K562 (cell line): Measurements from ENCODE around the gene PRAMEF33. TPM values are rescaled to one million over a fixed set of nuclear protein-coding genes. Genes with fewer than 3 reads are reported as not detected.
A peak's percentile ranks its signal among the peaks of the same experiment; 100 is the strongest.
"Not testable (repeated sequence)": the region's sequence is repeated elsewhere in the genome, so short reads cannot be mapped to it uniquely, and the experiment has no call there.

ENCODE experiments used
- ATAC-seq: fragments of 200-7000 bp; cut with Tn5 transposase; 3 replicates; pipeline ENCODE4 v1.9.1; 2020; ENCODE audit warnings: moderate library complexity
- Bru-seq: library from RNA; stranded (reverse); fragments of 400-500 nt; gene quantifications from one replicate; lab custom pipeline; 2021; lab: Mats Ljungman, UMichigan
- BruChase-seq, 2 experiments: library from RNA; stranded (reverse); fragments of 400-500 nt; gene quantifications; one replicate each; lab custom pipeline; 2021; lab: Mats Ljungman, UMichigan
- BruUV-seq: library from RNA; stranded (reverse); fragments of 400-500 nt; replicated peaks from 2 replicates; lab custom pipeline; 2021; lab: Mats Ljungman, UMichigan
- CTCF ChIA-PET: fragments of 300-600 bp; formaldehyde crosslinking; extraction: SDS; loops from one replicate; lab custom pipeline; 2021; ENCODE audit warnings: low intra/inter-chr PET ratio; lab: Yijun Ruan, JAX
- POLR2A ChIA-PET: fragments of 300-600, 350-650 bp; sonication (Branson Sonifier 250); formaldehyde crosslinking; extraction: SDS; loops from one replicate; lab custom pipeline; 2021; ENCODE audit warnings: antibody characterized with exemption, inconsistent platforms; lab: Yijun Ruan, JAX
- DNase-seq, 4 experiments: peaks; one replicate each; pipeline versions ENCODE4 v3.0.0 to v3.0.0-alpha.2; 2011 to 2018; ENCODE audit warnings: low spot score in 3 of 4, mixed read lengths in 3 of 4; ENCODE audit errors: extremely low read depth in 1 of 4
- FAIRE-seq: peaks from 2 replicates; lab custom pipeline; 2011; peaks lifted over from hg19 to GRCh38; lab: Jason Lieb, UNC
- H2AFZ ChIP-seq: 2 replicates; pipeline ENCODE4 v1.6.0; 2011; ENCODE audit warnings: low read depth, low read length, control low read depth, inconsistent platforms
- H3K27ac ChIP-seq: fragments of 200-600 bp; 3 replicates; pipeline ENCODE4 v1.8.0; 2011; ENCODE audit warnings: low read depth, mild to moderate bottlenecking, control low read depth, inconsistent platforms, low read length, moderate library complexity, mixed read lengths; ENCODE audit errors: extremely low read depth
- H3K27me3 ChIP-seq, 2 experiments: fragments of 300-600 bp in 1 of 2; 2 replicates in 1 of 2; 3 replicates in 1 of 2; pipeline versions ENCODE4 v1.6.0 to v1.8.0; 2011; ENCODE audit warnings: inconsistent platforms in 2 of 2, low read length in 2 of 2, mild to moderate bottlenecking in 1 of 2, mixed read lengths in 1 of 2, moderate library complexity in 1 of 2; ENCODE audit not compliant: control insufficient read depth in 2 of 2, insufficient read depth in 2 of 2
- H3K36me3 ChIP-seq: fragments of 300-600 bp; 3 replicates; pipeline ENCODE4 v1.8.0; 2011; ENCODE audit warnings: mild to moderate bottlenecking, low read length, inconsistent platforms; ENCODE audit not compliant: control insufficient read depth, insufficient read depth
- H3K4me1 ChIP-seq, 2 experiments: fragments of 200-600 bp in 1 of 2; replicated peaks in 1 of 2; 2 replicates in 1 of 2; 3 replicates in 1 of 2; pipeline versions ENCODE4 v1.5.1 to v1.8.0; 2011; ENCODE audit warnings: inconsistent platforms in 2 of 2, low read length in 2 of 2, mild to moderate bottlenecking in 1 of 2, mixed read lengths in 1 of 2, moderate library complexity in 1 of 2; ENCODE audit not compliant: control insufficient read depth in 2 of 2, insufficient read depth in 2 of 2
- H3K4me2 ChIP-seq: 2 replicates; pipeline ENCODE4 v1.6.1; 2011; ENCODE audit warnings: low read length, control low read depth, inconsistent platforms, mixed read lengths; ENCODE audit not compliant: insufficient read depth
- H3K4me3 ChIP-seq: fragments of 200-600 bp; sonication (generic), shearing (Covaris generic); 2 replicates; pipeline ENCODE4 v1.5.1; 2016; ENCODE audit warnings: control low read depth, inconsistent platforms
- H3K79me2 ChIP-seq: fragments of 200-600 bp; 3 replicates; pipeline ENCODE4 v1.8.0; 2011; ENCODE audit warnings: low read length, inconsistent platforms; ENCODE audit not compliant: control insufficient read depth, insufficient read depth
- H3K9ac ChIP-seq, 2 experiments: 2 replicates each; pipeline versions ENCODE4 v1.6.0 to v1.6.1; 2011; ENCODE audit warnings: low read depth in 2 of 2, low read length in 2 of 2, control low read depth in 1 of 2, inconsistent platforms in 1 of 2, mild to moderate bottlenecking in 1 of 2, mixed read lengths in 1 of 2; ENCODE audit not compliant: insufficient read depth in 1 of 2
- H3K9me1 ChIP-seq: one replicate; pipeline ENCODE4 v1.6.0; 2011; ENCODE audit warnings: inconsistent platforms, mild to moderate bottlenecking, low read length, moderate library complexity; ENCODE audit not compliant: control insufficient read depth, insufficient read depth
- H3K9me3 ChIP-seq: replicated peaks from 2 replicates; pipeline ENCODE4 v1.5.1; 2011; ENCODE audit warnings: low read depth, low read length, inconsistent platforms; ENCODE audit not compliant: control insufficient read depth, insufficient read depth
- H4K20me1 ChIP-seq: replicated peaks from 2 replicates; pipeline ENCODE4 v1.6.1; 2011; ENCODE audit warnings: low read length, inconsistent platforms, mixed read lengths; ENCODE audit not compliant: control insufficient read depth, insufficient read depth
- WGBS: fragments of 100-300 bp; shearing (Covaris generic); methylation state at CpG from one replicate; pipeline ENCODE4 v1.1.6; 2016; ENCODE audit warnings: low coverage, mixed read lengths; ENCODE audit not compliant: insufficient coverage; ENCODE audit errors: missing lambda C conversion rate; 5-methylcytosine and 5-hydroxymethylcytosine counted together
- in situ Hi-C: fragments of 300-500 bp; cut with MboI; formaldehyde crosslinking; loops from 4 replicates; pipeline ENCODE4 v1.15.0; 2018; ENCODE audit warnings: inconsistent platforms, mixed read lengths
- intact Hi-C: fragments of 100-400 bp; cut with micrococcal nuclease; formaldehyde crosslinking; loops from 2 replicates; pipeline ENCODE4 v1.14.2; 2022
- long read RNA-seq, 3 experiments: library from polyadenylated mRNA in 2 of 3; library from RNA in 1 of 3; unstranded in 2 of 3; stranded (forward) in 1 of 3; transcript quantifications; one replicate each; pipeline ENCODE4 v2.0.0, GENCODE V29; 2019 to 2022
- polyA minus RNA-seq, 3 experiments: library from RNA; depleted of rRNA, polyadenylated mRNA; stranded (reverse); fragments of >200 nt; gene quantifications; 2 replicates each; pipeline ENCODE4 v1.2.3, GENCODE V29; 2011
- polyA plus RNA-seq, 8 experiments: library from polyadenylated mRNA; depleted of rRNA in 4 of 8; stranded (reverse) in 5 of 8; unstranded in 3 of 8; fragments of >200 nt; fragmentation: Nextera tagmentation in 2 of 8; fragmentation: Illumina TruSeq in 1 of 8; extraction: Ambion mirVana in 2 of 8; extraction: Trizol in 1 of 8; gene quantifications; 2 replicates each; pipeline versions ENCODE4 v1.2.1 to v1.2.3, GENCODE V29; 2011 to 2014; ENCODE audit warnings: inconsistent platforms in 1 of 8, missing spikeins in 1 of 8
- total RNA-seq, 7 experiments: library from RNA; depleted of rRNA in 6 of 7; stranded (reverse); fragments of >200 nt in 6 of 7; fragmentation: Illumina TruSeq in 2 of 7; extraction: Trizol in 2 of 7; gene quantifications; 2 replicates each; pipeline versions ENCODE4 v1.2.1 to v1.2.3, GENCODE V29; 2011 to 2021; ENCODE audit warnings: low replicate concordance in 1 of 7

The PRAMEF33 gene, protein sequence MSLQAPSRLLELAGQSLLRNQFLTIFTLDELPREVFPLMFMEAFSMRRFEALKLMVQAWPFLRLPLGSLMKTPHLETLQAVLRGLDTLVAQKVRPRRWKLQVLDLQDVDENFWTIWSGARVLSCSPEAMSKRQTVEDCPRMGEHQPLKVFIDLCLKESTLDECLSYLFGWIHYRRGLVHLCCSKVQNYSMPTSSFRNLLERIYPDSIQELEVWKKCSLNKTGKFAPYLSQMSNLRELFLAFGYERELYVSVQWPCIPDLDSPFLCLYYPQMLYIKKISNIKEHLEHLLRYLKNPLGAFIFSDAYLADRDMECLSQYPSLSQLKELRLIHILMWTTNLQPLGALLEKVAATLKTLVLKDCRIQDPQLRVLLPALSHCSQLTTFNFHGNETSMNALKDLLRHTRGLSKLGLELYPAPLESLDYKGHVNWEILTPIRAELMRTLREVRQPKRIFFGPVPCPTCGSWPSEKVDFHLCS
- total RNA-seq (2011; cell fraction: chromatin; rRNA removed; ENCODE audit: low replicate concordance), result not detected in 2 replicates
- total RNA-seq (2011; cell fraction: nucleolus; rRNA removed), result not detected in 2 replicates
- not detected in 2 replicates for total RNA-seq (2011; cell fraction: nucleoplasm; rRNA removed)
- total RNA-seq (2014; rRNA removed) (not detected in 2 replicates), total RNA-seq (2014; rRNA removed; fragmentation: Illumina TruSeq; extraction: Trizol) (not detected in 2 replicates), total RNA-seq (2015; rRNA removed; fragmentation: Illumina TruSeq; extraction: Trizol) (not detected in 2 replicates), total RNA-seq (2021) (not detected in 2 replicates), polyA plus RNA-seq (2011; rRNA removed) (not detected in 2 replicates), polyA plus RNA-seq (2014; fragmentation: Illumina TruSeq; extraction: Trizol) (not detected in 2 replicates), polyA plus RNA-seq (2014; fragmentation: Nextera tagmentation; extraction: Ambion mirVana) (not detected), polyA plus RNA-seq (2014; rRNA removed) (not detected in 2 replicates), polyA minus RNA-seq (2011; rRNA and poly(A)+ RNA removed) (not detected in 2 replicates), Bru-seq, nascent RNA (not detected), BruChase-seq, experiment 1, labeled RNA remaining after a 2-hour chase (not detected), BruChase-seq, experiment 2, labeled RNA remaining after a 6-hour chase (not detected)
- polyA plus RNA-seq (2011; cell fraction: cytosol; rRNA removed), result not detected in 2 replicates
- polyA plus RNA-seq (2011; cell fraction: nucleus; rRNA removed), result not detected in 2 replicates
- polyA plus RNA-seq (2012), result not detected in 2 replicates
- polyA minus RNA-seq (2011; cell fraction: cytosol; rRNA and poly(A)+ RNA removed), result not detected in 2 replicates
- polyA minus RNA-seq (2011; cell fraction: nucleus; rRNA and poly(A)+ RNA removed), result not detected in 2 replicates
- long read RNA-seq, experiment 1, result 0 reads
- long read RNA-seq, experiment 2, result 0 reads
- long read RNA-seq, experiment 3, result 0 reads

DNA sequence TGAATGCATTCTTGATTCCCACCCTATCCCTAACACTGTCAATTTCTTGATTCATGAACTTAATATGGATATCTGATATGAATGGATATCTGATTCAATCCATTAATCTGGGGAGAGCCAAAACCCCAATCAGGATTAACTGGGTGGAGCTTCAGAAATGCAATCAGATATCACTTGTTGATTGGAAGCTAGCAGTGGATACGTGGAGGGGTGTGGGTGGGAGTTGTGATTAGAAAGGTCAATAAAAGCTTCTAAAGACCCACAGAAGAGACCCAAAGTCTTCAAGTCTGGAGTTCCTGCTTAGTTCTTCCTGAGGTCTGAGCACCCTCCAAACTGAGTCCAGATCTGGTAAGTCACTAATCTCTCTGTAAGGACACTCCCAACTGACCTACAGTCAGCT lies at the start of gene PRAMEF33:
Gene PRAMEF33 (plus strand): TSS at position 301 of the 400 bp plus-strand sequence. CDS start 2,416 bp downstream, outside the sequence.
- intact Hi-C loops, FAIRE-seq, ATAC-seq, H3K4me3 ChIP-seq, H3K27ac ChIP-seq, in situ Hi-C loops, H3K27me3 ChIP-seq, H3K79me2 ChIP-seq, DNase-seq, H3K4me1 ChIP-seq, CTCF ChIA-PET, H4K20me1 ChIP-seq, H2AFZ ChIP-seq, BruUV-seq, POLR2A ChIA-PET, H3K9me1 ChIP-seq, H3K9me3 ChIP-seq, H3K9ac ChIP-seq, H3K4me2 ChIP-seq, H3K36me3 ChIP-seq: not testable (repeated sequence)
- WGBS, result no CpG with 5 or more reads among the region's 1 CpG

DNA sequence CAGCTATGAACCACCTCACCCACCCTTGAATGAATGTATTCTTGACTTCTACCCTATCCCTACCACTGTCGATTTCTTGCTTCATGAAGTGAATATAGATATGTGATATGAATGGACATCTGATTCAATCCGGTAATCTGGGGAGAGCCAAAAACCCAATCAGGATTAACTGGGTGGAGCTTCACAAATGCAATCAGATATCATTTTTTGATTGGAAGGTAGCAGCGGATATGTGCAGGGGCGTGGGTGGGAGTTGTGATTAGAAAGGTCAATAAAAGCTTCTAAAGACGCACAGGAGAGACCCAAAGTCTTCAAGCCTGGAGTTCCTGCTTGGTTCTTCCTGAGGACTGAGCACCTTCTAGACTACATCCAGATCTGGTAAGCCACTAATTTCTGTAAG lies 49.4 kb upstream of the PRAMEF33 start, which contains the start of gene PRAMEF5:
Gene PRAMEF5 (plus strand): TSS at position 301 of the 400 bp plus-strand sequence. CDS start 5,071 bp downstream, outside the sequence.
- FAIRE-seq, H3K27me3 ChIP-seq, ATAC-seq, POLR2A ChIA-PET, H3K4me3 ChIP-seq, DNase-seq, H3K4me2 ChIP-seq, CTCF ChIA-PET, H3K9me3 ChIP-seq, in situ Hi-C loops, intact Hi-C loops, H3K9me1 ChIP-seq, BruUV-seq, H4K20me1 ChIP-seq, H3K79me2 ChIP-seq, H3K36me3 ChIP-seq, H3K4me1 ChIP-seq, H3K27ac ChIP-seq, H2AFZ ChIP-seq, H3K9ac ChIP-seq: not testable (repeated sequence)
- WGBS, result no CpG with 5 or more reads among the region's 5 CpGs

DNA sequence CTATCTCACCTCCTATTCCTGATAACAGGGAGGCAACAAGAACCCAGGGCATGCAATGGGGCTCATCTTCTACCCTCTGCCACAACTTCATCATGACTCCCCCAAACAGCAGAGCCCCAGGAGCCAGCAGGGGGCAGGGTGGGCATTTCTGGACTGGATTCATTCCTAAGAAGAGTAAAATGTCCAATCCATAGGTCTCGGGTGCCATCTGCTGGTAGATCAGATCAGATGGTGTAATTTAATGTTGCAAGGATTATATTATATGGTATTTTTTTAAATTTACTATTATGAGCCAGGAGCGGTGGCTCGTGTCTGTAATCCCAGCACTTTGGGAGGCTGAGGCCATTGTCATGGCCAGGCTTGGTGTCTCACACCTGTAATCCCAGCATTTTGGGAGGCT lies 38.2 kb upstream of the PRAMEF33 start:
- BruUV-seq, H3K79me2 ChIP-seq, H3K27ac ChIP-seq, FAIRE-seq, H3K9me3 ChIP-seq, H4K20me1 ChIP-seq, H3K9ac ChIP-seq, H3K4me3 ChIP-seq, intact Hi-C loops, H3K36me3 ChIP-seq, H3K4me2 ChIP-seq, H3K9me1 ChIP-seq, H3K27me3 ChIP-seq, CTCF ChIA-PET, H3K4me1 ChIP-seq, DNase-seq, POLR2A ChIA-PET, in situ Hi-C loops, H2AFZ ChIP-seq: not testable (repeated sequence)
- peak; percentile 76 for ATAC-seq
- WGBS, result 8% methylated on average over 2 of the region's 3 CpGs
